ENCODE measurements around the gene WNT5B.

DNA sequence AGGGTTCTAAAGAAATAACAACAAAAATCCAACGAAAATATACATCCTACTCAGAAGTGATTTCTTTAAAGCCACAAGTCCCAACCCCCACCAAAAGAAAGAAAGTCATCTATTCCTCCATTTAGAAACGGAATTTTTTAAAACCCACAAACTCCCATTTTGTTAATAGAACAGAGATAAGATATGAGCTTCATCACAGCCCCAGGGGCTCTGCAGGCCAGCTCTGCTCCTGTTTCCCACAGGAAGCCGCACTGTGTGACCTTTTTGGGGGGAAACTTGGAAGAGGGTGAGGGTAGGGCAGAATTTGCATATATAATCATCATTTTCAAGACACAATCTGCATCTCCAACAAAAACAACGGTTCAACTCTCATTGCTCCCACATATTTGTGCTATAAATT lies 37.5 kb upstream of the WNT5B start:
- TF ChIP-seq, protein P1, sequence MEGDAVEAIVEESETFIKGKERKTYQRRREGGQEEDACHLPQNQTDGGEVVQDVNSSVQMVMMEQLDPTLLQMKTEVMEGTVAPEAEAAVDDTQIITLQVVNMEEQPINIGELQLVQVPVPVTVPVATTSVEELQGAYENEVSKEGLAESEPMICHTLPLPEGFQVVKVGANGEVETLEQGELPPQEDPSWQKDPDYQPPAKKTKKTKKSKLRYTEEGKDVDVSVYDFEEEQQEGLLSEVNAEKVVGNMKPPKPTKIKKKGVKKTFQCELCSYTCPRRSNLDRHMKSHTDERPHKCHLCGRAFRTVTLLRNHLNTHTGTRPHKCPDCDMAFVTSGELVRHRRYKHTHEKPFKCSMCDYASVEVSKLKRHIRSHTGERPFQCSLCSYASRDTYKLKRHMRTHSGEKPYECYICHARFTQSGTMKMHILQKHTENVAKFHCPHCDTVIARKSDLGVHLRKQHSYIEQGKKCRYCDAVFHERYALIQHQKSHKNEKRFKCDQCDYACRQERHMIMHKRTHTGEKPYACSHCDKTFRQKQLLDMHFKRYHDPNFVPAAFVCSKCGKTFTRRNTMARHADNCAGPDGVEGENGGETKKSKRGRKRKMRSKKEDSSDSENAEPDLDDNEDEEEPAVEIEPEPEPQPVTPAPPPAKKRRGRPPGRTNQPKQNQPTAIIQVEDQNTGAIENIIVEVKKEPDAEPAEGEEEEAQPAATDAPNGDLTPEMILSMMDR (IDR thresholded peaks at IDR 0.05), result no peak
- TF ChIP-seq EZH2 (IDR thresholded peaks at IDR 0.05; ENCODE audit: borderline replicate concordance, insufficient read depth, low read depth, low read length, poor library complexity, severe bottlenecking), result no peak
